HG02973 (cell line): ENCODE measurements around the gene BBS4.
"Not testable (repeated sequence)": the region's sequence is repeated elsewhere in the genome, so short reads cannot be mapped to it uniquely, and the experiment has no call there.

Source experiments
- ATAC-seq: cut with Tn5 transposase; IDR thresholded peaks from one replicate; pipeline ENCODE4 v1.9.1; 2021; ENCODE audit warnings: moderate library complexity; ENCODE audit not compliant: unreplicated experiment

Gene BBS4, protein sequence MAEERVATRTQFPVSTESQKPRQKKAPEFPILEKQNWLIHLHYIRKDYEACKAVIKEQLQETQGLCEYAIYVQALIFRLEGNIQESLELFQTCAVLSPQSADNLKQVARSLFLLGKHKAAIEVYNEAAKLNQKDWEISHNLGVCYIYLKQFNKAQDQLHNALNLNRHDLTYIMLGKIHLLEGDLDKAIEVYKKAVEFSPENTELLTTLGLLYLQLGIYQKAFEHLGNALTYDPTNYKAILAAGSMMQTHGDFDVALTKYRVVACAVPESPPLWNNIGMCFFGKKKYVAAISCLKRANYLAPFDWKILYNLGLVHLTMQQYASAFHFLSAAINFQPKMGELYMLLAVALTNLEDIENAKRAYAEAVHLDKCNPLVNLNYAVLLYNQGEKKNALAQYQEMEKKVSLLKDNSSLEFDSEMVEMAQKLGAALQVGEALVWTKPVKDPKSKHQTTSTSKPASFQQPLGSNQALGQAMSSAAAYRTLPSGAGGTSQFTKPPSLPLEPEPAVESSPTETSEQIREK

DNA sequence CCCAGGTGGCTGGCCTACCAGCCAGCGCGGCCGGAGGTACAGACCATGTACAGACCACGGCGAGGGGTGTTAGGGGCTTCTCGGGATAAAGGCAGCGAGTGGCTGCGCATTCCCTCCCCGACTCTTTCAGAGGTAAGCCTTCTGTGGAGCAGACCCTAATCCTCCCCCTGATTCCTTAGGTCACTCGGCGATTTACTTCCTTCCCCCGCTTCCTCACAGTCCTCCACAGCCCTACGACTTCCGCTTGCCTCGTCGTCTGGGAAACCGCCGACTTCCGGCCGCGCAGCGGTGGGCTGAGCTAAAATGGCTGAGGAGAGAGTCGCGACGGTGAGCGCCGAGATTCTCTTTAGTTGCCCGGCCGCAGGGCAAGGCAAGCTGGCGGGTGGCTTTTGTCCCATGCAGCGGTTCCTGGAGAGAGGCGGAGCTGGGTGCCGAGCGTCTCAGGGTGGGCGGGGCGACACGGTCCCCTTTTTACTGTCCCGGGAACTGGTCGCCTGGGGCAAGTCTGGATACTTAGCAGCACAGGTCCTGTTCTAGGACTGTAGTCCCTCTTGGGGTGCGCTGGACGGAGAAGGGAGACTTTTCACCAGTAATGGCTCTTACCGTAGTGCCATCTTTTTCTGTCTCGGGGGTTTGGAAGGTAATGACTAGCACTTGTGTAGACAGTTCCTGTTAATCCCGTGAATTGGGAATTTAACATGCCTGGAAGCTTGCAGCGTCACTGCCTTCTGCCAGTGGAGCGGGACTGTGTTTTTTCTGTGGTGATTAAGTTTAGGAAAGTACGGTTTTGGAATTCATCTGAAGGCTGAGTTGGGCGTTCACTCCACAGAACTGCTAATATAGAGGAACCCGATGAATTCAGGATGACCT lies at the start of gene BBS4, which contains the start of gene HIGD2B:
TSS of gene BBS4 (plus strand) at position 283 of the 870 bp plus-strand sequence. CDS start at position 304, 21 bp downstream.
TSS of gene HIGD2B (minus strand) at position 258 of the 870 bp plus-strand sequence. CDS start 9,808 bp downstream, outside the sequence.
- ATAC-seq: peak; percentile 95

DNA sequence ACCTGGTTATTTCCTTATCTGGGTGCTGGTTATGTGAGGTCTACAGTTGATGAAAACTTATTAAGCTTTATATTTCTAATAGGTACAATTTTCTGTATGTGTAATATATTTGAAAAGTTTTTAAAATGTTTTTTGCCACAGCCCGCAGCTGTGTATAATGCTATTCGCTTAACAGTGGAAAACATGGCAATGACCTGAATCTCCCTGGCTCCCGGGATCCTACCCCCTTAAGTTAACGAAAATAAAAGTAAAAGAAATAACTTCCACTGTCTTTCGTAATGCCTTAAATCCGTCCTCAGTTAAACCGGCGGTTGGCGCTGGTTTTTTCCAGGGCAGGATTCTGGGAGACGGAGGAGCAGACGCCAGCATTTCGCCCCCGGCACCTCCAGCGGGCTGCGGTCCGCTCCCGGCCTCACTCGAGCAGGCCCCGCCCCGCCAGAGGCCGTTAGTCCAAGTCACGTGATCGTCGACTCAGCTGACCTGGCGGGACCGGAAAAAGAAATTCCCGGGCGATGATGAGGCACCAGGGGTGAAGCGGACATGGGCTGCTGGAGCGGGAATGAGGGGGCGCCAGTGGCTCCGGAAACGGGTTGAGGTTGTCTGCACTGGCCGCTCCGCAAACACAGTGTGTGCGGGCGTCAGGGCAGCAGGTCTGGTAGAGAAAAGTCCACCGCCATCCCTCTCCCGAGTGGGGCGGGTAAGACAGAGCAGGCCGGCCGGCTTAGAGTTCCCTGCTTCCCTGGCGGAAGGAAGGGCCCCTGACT lies 49.3 kb upstream of the BBS4 start:
- not testable (repeated sequence) for ATAC-seq

DNA sequence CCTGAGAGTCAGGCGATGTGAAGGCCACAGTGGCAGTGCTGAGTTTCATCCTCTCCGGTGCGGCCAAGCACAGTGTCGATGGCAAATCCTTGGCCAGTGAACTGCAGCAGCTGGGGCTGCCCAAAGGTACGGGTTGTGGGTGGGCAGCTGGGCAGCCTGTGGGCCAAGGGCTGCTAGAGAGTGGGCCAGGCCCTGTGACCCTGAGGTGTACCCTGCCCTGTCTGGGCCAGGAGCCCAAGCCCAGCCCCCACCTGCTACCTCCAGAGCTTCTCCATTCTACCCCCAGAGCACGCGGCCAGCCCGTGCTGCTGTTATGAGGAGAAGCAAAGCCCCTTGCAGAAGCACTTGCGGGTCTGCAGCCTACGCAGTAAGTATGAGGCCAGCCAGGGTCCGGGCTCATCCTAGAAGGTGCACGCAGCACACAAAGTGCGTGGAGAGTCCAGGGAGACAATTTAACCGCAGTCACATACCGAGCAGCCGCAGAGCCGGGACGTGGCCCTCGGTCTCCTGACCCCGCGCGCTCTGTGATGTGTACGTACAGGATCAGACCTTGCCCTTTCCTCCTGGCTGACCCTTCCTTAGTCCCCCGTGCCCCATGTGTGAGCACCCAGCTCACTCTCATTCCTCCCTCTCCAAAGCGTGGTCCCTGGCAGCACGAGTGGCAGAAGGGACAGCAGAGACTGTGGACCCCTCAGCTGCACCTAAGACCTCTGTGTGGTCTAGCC lies 46.1 kb upstream of the BBS4 start:
- not testable (repeated sequence) for ATAC-seq

DNA sequence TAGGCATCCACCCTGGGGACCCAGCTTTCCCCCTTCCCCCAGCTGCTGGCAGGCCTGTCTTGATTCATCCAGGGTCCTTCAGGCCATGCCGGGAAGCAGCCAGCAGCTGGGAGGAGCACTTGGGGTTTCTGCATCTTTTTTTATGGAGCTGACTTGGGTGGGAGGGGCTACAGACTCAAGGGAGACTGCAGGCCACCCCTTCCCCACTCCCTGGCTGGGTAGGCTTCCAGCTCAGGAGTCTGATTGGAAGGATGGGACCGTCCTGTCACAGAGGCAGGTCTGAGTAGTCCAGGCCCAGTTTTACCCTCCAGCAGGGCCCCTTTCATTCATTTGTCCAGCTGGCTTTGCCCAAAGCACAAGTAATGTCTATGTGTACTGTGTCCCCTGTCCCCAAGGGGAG lies 43.7 kb upstream of the BBS4 start:
- ATAC-seq: not testable (repeated sequence)

DNA sequence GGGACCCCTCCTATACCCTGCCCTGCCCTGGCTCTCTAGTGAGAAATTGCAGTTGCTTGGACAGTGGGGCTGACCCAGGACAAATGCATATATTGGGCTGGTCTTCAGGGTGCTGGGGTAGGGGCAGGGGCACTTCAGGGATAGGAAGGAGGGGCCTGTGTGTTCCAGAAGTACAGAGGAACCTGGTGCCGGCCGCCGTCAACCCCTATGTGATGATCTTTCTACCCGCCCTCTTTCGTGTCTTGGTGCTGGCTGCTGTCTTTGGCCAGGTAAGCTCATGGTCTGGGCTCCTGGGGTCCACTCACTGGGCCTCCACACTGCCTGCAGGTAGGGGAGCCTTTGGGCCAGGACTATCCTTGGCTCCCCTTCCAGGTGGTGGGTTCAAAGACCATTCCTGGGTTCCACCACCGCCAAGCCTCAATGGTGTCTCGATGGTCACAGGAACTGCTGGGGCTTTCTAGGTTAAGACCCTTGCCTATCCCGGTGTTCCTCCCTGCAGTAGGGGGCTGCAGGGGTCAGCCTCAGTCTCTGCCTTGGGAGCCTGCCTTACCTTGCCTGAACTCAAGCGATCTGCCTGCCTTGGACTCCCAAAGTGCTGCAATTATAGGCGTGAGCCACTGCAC lies 37.3 kb upstream of the BBS4 start:
- not testable (repeated sequence) for ATAC-seq

DNA sequence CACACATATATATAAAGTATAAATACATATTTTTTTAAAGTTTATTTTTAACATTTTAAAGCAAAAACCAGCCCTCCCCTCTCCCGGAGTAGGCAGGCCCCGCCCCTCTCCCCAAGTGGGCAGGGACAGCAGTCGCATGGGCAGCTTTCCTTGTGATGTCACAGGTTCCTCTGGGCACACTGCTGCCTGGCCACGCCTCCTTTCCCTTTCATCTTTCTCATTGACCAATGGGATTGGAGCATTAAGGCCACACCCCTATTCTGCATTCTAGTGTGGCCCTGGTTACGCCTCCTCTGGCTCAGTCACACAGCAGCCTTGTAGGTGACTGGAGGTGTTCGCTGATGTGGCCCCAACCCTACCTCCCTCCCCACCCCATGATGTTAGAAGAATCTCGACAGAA lies 31.6 kb upstream of the BBS4 start, which contains the start of gene GOLGA6B:
TSS of gene GOLGA6B (plus strand) at position 301 of the 400 bp plus-strand sequence. CDS start at position 342, 41 bp downstream.
- not testable (repeated sequence) for ATAC-seq

DNA sequence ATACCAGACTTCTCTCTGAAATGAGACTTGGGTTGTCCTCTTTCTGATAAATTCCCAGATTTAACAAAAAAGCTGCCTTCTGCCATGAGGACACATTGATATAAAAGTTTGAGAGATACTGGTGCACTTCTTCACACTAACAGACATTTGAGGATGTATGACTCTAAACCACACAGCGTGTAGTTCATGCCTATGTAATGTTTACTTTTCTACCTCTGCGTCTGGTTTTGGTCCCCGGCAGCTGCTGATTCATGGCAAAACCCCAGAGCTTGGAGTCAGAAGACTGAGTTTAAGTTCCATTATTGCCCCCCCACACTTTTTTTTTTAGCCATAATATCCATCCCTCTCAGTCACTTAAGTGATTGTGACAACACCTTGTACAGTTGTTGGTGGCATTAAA lies 30.0 kb upstream of the BBS4 start:
- not testable (repeated sequence) for ATAC-seq

DNA sequence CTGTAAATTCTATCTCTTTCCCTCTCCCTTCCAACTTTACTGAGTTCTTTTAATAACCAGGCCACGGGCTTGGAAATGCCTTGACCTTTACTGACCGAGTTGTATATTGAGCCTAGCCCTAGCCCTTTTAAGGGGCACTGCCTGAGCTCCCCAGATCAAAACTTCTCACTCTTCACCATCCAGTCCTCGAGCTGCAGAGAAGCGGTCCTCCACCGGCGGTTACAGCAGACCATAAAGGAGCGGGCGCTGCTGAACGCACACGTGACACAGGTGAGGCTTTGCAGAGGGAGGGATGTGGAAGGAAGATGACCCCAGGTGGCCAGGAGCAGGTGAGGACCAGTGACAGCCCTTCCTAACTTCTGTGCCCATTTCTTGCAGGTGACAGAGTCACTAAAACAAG lies 24.9 kb upstream of the BBS4 start:
- not testable (repeated sequence) for ATAC-seq

DNA sequence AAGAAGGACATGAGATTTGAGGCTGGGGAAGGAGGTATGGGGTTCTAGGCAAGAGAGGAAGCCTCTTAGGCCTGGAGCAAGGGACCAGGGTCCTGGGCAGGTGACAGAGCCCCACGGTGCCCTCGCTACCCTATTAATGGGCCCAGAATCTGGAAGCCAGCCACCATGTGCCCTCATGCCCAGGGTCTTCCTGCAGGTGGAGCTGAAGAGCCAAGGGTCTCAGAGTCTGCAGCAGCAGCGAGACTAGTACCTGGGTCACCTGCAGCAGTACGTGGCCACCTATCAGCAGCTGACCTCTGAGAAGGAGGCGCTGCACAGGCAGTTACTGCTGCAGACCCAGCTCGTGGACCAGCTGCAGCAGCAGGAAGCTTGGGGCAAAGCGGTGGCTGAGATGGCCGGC lies 22.1 kb upstream of the BBS4 start:
- ATAC-seq: not testable (repeated sequence)

DNA sequence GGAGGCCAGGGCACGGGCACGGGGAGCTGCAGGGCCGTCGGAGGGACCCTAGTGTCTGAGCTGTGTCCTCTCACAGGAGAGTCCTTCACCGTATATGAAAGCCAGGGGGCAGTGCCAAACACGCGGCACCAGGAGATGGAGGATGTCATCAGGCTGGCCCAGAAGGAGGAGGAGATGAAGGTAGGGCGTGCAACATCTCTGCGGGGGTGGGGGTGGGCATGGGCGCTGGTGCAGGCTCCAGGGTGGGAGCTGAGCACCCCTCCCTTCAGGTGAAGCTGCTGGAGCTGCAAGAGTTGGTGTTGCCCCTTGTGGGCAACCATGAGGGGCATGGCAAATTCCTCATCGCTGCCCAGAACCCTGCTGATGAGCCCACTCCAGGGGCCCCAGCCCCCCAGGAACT lies 20.3 kb upstream of the BBS4 start:
- not testable (repeated sequence) for ATAC-seq

DNA sequence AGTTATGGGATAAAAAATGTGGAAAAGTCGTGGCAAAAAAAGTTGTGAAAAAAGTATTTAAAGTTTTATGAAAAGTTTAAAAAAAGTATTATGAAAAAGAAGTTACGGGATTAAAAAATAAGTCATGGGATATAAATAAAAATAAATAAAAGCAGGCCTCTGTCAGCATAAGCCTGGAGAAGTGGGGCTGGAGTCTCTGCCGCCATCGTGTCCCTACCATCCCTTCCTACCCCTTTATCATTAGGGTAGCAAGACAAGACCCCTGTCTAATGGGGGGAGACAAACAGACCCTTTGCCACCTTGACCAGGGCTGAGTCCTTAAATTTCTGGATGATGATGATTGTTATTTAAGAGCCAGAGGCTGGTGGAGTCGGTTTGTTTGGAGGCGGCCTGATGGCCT lies 16.2 kb upstream of the BBS4 start:
- not testable (repeated sequence) for ATAC-seq

DNA sequence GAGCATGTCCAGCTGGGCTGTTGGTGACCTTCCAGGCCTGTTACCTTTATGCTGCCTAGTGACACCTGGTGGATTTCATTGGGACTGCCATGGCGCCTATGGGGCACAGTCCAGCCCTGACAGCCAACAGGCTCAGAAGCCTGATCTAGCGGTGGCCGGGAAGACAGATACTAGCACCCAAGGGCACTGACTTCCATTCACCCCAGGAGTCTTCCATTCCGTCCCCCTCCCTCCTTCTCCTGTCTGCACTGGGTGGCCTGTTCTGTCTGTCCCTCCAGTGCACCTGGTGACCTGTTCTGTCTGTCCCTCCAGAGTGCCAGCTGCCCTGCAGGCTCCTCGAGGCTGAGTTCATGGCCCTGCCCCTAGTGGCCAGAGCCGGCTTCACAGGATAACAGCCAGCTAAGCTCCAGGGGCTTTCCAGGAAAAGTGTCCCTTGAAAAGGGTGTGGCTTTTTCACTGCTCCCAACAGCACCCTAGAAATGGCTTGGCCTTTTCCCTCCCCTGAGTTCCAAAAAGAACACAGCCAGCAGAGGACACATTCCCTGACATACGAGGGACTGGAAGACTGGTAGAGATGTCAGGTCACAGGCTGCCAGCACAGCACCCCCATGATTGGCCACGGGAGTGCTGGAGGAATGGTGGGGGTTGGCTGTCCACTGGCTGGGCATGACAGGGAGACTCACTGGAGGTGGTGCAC lies 15.2 kb upstream of the BBS4 start:
- ATAC-seq: peak; percentile 84

DNA sequence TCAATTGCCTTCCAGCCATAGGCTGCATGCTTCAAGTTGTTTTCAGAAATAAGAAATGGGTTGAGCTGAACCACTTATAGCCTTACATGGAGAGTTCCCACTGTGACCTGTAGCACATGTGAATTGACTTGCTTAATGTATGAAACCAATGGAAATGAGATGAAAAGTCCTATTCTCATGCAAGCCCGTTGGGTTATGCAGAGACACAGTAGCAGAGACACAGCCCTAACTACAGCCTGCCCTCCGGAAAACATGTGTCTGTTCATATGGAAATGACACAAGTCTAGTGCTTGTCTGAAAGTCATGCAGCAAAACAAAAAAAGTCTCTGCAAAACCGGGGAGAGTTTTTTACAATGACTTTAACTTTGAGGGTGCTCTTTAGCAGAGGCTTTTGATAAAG lies 14.5 kb upstream of the BBS4 start:
- ATAC-seq: no peak

DNA sequence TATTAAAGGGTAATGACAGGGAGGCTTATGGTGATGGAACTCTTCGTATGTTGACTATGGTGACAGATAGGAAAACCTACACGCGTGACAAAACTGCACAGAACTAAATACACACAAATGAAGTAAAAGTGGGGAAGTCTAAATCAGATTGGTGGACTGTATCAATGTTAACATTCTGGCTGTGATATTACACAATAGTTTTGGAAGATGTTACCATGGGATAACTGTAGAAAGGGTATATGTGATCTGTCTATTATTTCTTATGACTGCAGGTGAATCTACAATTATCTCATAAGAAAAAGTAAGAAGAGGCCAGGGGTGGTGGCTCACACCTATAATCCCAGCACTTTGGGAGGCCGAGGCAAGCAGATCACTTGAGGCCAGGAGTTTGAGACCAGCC lies 9.2 kb upstream of the BBS4 start:
- no peak for ATAC-seq

DNA sequence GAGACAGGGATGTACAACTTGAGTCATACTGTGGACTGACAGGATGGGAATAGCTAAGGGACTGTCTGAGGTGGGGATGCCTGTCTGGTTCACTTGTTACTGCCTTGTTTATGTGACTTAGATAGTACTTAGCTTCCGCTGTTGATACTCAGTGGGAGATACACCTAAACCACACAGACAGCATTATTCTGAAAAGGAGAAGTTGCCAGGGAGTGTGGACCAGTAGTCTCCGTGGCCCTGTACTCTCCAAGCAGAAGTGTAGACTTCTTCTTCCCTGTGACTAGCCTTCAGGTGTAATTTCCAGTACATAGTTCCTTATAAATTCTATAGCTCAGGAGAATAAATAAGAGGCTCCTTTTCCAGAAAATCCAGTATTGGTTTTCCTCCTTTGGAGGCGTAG lies 5.1 kb upstream of the BBS4 start:
- no peak for ATAC-seq

DNA sequence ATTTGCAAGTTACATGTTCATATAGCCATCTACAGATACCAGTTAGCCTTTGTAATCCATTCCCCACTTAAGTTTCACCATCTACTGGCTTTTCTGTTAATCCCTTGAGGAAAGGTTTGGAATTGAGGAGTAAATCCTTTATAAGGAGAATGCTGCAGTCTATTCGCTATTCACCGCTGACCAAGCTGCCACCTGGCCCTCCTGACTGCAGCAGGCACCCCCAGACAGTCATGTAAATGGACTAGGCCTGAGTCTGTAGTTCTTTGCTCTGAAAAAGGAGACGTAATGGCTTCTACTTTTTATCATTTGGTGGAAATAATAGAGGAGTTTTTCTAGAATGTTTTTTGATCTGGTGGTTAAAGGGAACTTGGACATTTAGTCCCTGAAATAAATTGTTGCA lies 3.2 kb upstream of the BBS4 start:
- no peak for ATAC-seq

DNA sequence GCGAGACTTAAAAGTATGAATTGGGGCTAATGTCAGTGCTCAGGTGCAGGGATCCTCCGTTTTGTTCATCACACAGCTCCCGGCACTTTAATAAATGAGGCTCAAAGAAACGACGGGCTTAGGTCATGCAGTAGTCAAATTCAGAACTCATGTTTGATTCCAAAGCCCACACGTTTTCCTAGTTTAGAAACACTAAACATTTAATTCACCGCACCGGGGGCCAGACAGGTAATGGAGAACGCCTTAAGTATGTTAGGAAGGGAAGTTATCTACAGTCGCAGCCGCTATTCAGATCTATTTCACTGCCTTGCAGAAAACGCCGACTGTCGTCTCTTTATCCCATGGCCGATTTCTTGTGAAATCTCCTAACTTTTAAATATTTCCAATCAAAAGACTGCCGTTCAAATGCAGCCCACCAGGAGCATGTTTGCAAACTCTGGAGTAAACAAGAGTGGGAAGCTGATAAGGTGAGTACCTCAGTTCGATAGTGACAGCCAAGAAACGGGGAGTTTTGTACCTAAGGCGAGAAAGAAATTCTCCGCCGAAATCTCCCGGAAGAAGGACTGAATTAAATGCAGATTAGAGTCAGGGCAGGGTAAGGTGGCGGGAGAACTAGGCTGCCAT lies 594 bp upstream of the BBS4 start:
- ATAC-seq: no peak

DNA sequence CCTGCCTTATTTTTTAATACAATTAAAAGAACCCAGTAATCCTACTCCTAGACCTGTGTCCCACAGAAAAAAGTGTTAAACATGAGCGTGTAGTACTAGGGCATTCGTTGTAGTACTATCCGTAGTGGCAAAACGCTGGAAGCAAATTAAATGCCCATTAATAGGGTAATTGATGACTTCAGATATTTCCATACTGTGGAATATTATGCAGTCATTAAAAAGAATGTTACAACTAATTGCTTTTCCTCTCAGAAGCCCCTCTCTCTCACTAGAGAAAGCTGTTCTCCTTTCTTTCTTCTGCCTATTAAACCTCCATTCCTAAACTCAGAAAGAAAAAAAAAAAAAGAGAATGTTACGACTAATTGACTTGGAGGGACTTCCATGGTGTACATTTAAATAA lies 2.7 kb downstream of the BBS4 start:
- ATAC-seq: no peak
